GM12891 (cell line): Measurements from ENCODE around the gene TDRD1.

Experiments used
- POLR2A ChIP-seq: IDR thresholded peaks from 2 replicates; pipeline ENCODE4 v1.6.1; 2011; ENCODE audit warnings: low read depth, low read length, control low read depth
- POLR2AphosphoS5 ChIP-seq: IDR thresholded peaks from 2 replicates; pipeline ENCODE4 v1.6.1; 2011; ENCODE audit warnings: low read depth, low read length, control low read depth
- TAF1 ChIP-seq: IDR thresholded peaks from 2 replicates; pipeline ENCODE4 v1.6.1; 2011; ENCODE audit warnings: low read depth, low read length, control low read depth

GRCh38 chr10:114250716-114251115 is 71.6 kb downstream of the TDRD1 start:
- TF ChIP-seq TAF1 (no peak), POLR2AphosphoS5 (no peak), POLR2A (no peak)
